Measurements from ENCODE around the gene SEL1L3. TPM values are rescaled to one million over a fixed set of nuclear protein-coding genes. Genes with fewer than 3 reads are reported as not detected.

SEL1L3 gene
- total and polyA plus RNA-seq, 12 donors, result 1.7 to 23.7 (median 4.9) TPM

DNA sequence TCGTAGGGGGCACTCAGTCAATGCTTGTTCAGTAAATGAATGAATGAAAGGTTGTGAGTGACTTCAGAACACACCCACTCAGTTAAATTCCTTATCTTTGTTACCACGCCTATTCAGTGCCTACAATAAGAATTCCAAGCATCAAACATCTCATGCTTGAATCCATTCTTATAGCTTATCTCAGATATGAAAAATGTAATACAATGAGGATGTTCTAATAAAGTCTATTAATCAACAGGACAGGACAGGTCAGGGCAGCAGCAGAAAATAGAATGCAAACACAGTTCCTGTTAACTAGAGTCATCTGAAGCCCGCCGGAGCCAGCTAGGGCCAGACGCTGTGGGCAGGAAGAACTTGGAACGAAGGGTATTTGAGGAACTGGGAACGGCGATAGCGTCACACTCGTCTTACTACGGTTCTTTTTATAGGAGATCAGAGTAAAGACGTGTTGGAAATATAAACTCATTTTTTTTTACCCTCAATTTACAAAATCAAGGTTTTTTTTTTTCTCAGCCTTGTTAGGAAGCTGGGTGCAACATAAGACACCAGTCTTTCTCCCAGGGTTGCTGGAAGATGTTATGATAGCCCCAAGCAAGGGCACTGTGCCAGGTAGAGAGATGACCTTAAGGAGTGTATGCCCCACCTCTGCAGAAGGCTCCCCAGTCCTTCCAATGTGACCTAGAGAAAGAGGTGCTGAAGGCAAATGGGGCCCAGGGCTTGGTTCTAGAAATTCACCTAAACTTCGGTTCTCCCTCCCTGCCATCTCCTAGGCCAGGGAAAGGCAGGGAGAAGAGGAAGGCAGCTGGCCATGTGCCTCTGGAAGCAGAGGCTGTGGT, 48.3 kb downstream of the SEL1L3 start:
- Histone ChIP-seq H3K4me3 (no peak overlapping the region), H3K36me3 (replicated peaks in 1 of 2) (no peaks in the 10 kb centered on the region), H3K27me3 (no peaks in the 10 kb centered on the region), H3K27ac (peak overlapping the region in 2 of 5 donors; percentile 3 to 23), H3K4me1 (replicated peaks in 1 of 2) (peaks cover 5 to 13% of the 10 kb centered on the region in 2 donors), H3K9me3 (replicated peaks in 1 of 3) (no peaks in the 10 kb centered on the region)
- DNase-seq, result peak; percentile 33 to 77 (median 60)
- TF ChIP-seq POLR2A (IDR thresholded peaks at IDR 0.05), result no peak
- TF ChIP-seq, protein P1, sequence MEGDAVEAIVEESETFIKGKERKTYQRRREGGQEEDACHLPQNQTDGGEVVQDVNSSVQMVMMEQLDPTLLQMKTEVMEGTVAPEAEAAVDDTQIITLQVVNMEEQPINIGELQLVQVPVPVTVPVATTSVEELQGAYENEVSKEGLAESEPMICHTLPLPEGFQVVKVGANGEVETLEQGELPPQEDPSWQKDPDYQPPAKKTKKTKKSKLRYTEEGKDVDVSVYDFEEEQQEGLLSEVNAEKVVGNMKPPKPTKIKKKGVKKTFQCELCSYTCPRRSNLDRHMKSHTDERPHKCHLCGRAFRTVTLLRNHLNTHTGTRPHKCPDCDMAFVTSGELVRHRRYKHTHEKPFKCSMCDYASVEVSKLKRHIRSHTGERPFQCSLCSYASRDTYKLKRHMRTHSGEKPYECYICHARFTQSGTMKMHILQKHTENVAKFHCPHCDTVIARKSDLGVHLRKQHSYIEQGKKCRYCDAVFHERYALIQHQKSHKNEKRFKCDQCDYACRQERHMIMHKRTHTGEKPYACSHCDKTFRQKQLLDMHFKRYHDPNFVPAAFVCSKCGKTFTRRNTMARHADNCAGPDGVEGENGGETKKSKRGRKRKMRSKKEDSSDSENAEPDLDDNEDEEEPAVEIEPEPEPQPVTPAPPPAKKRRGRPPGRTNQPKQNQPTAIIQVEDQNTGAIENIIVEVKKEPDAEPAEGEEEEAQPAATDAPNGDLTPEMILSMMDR (IDR thresholded peaks at IDR 0.05), result no peak
- intact Hi-C loops (cut with DNase I), result no loop called here
- WGBS, 4 donors, result 57 to 73% (median 62%) methylated on average over 13 of the region's 13 CpGs

DNA sequence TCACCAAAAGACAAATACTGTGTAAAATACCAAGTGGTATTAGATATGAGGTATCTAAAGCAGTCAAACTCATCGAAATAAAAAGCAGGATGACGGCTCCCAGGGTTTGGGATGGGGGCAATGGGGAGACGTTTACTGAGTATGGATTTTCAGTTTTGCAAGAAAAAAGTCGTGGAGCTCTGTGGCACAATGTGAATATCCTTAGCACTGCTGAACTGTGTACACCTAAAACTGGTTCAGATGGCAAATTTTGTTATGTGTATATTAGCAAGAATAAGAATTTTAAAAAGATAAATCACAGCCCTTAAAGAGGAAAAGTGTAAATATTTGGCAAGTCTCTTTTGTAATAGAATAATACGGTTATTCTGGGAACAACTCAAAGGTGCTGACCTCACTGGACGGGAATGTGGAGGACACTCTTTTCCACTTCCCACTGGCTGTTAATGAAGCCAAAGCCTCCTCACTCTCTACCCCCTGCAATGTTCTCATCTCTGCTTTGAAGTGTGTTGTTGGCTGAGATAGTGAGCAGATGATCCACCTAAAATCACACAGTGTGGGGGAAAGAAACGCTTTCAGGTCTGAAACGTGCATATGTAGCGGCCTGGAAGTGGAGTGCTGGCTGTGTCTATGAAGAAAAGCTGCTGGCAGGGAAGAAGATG, 49.2 kb downstream of the SEL1L3 start:
- intact Hi-C loops (cut with DNase I), result no loop called here
- Histone ChIP-seq H3K27ac (peak overlapping the region in 2 of 5 donors; percentile 22 to 23), H3K4me1 (replicated peaks in 1 of 2) (peaks cover 5 to 13% of the 10 kb centered on the region in 2 donors), H3K4me3 (no peak overlapping the region), H3K27me3 (no peaks in the 10 kb centered on the region), H3K9me3 (replicated peaks in 1 of 3) (no peaks in the 10 kb centered on the region), H3K36me3 (replicated peaks in 1 of 2) (no peaks in the 10 kb centered on the region)
- peak in 5 of 7 donors; percentile 25 to 57 (median 31) for DNase-seq
- no peak for TF ChIP-seq POLR2A (IDR thresholded peaks at IDR 0.05)
- TF ChIP-seq, protein P1 (IDR thresholded peaks at IDR 0.05), result no peak
- 66 to 71% (median 69%) methylated on average over 9 of the region's 9 CpGs for WGBS, 4 donors

DNA sequence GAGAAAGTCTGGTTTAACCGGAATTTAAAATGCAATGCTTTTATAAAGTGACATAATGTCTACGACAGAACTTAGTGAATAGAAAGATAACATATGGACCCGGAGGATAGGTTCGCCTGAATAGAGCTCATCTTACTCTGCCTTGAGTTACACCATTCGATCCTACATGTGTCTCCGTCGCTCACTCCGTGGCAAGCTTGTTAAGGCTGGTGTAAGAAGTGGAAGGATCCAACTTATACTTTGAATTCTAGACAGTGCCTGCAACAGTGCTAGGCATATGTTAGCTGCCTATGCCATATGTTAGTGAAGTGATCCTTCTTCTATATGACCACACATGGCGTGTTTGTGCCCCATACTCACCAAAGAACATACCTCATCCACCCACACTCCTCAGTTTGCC, 50.9 kb downstream of the SEL1L3 start:
- TF ChIP-seq, protein P1 (IDR thresholded peaks at IDR 0.05), result no peak
- no peak for TF ChIP-seq POLR2A (IDR thresholded peaks at IDR 0.05)
- intact Hi-C loops (cut with DNase I), result no loop called here
- WGBS, 4 donors, result 85 to 91% (median 86%) methylated on average over 9 of the region's 9 CpGs
- no peak overlapping the region for H3K4me3 ChIP-seq
- no peaks in the 10 kb centered on the region for H3K9me3 ChIP-seq (replicated peaks in 1 of 3)
- no peak overlapping the region for H3K27ac ChIP-seq
- peaks cover 5 to 11% of the 10 kb centered on the region in 2 donors for H3K4me1 ChIP-seq (replicated peaks in 1 of 2)
- H3K27me3 ChIP-seq, result no peaks in the 10 kb centered on the region
- H3K36me3 ChIP-seq (replicated peaks in 1 of 2), result no peaks in the 10 kb centered on the region
- no peak for DNase-seq

DNA sequence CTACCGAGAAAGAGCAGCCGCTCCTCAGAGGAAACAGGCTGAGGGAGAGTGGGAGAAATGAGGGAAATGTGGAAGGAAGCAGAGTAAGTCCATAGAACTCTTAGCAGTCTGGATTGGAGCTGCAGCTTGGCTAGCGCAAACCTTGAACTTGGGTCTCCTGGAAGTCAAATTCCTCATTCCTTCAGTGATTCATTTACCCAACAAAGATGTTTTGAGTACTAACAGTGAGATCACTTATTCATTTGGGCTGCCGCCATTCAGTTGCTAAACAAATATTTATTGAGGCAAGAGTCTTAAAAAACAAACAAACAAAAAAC, 51.5 kb downstream of the SEL1L3 start:
- intact Hi-C loops (cut with DNase I), result no loop called here
- TF ChIP-seq, protein P1 (IDR thresholded peaks at IDR 0.05), result no peak
- TF ChIP-seq POLR2A (IDR thresholded peaks at IDR 0.05), result no peak
- H3K4me1 ChIP-seq (replicated peaks in 1 of 2), result peaks cover 2 to 9% of the 10 kb centered on the region in 2 donors
- H3K9me3 ChIP-seq (replicated peaks in 1 of 3), result no peaks in the 10 kb centered on the region
- 70 to 77% (median 73%) methylated on average over 4 of the region's 4 CpGs for WGBS, 4 donors
- no peak overlapping the region for H3K4me3 ChIP-seq
- no peak overlapping the region for H3K27ac ChIP-seq
- no peak for DNase-seq
- H3K27me3 ChIP-seq, result no peaks in the 10 kb centered on the region
- H3K36me3 ChIP-seq (replicated peaks in 1 of 2), result no peaks in the 10 kb centered on the region
